ENCODE measurements around the gene MFAP5. TPM values are rescaled to one million over a fixed set of nuclear protein-coding genes. Genes with fewer than 3 reads are reported as not detected.

Gene MFAP5
- total RNA-seq, 1 experiment from 2014 or later: 18.9 TPM

DNA sequence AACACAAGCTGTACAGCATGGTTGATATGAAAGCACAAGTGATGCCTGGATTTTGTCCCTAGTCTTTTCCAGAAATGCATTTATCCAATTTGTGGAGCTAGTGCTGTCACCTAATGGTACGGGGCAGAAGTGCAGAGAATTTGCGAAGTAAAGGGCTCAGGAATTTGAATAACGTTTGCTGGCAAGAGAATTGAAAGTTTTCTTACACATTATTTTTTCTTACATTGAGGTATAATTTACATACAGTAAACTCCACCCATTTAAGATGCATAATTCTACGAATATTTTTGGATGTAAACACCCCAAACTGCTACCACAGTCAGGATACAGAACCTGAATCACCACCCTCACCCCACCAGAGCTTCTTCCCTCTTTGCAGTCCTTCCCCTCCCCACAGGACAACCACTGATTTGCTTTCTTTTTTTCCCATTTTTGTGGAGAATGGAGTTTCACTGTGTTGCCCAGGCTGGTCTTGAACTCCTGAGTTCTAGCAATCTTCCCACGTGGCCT lies 53.5 kb downstream of the MFAP5 start:
- intact Hi-C loops (cut with micrococcal nuclease; ENCODE audit: unreplicated experiment): loop anchor here (1.0 kb wide), 1 partner anchor 65 kb away; no protein-coding TSS in a partner anchor
- peaks cover 8% of the 10 kb centered on the region; the same call in 1 of the 2 replicates for H3K27me3 ChIP-seq (ENCODE audit: insufficient read depth, low read depth)
- H4K20me1 ChIP-seq (ENCODE audit: insufficient read depth): no peaks in the 10 kb centered on the region
- ChIA-PET POLR2A (ENCODE audit: unreplicated experiment) (interaction anchor here (0.6 to 0.7 kb wide), 2 partner anchors 62 to 308 kb away, joined by 4 to 5 read pairs; no protein-coding TSS in a partner anchor), CTCF (interaction anchor here (0.6 to 2.3 kb wide), 2 partner anchors 65 to 1108 kb away, joined by 4 to 14 read pairs; no protein-coding TSS in a partner anchor)
- no TSS peak for BruUV-seq (replicated peaks)
- peak overlapping the region; percentile 57 for H3K4me2 ChIP-seq
- no peaks in the 10 kb centered on the region for H3F3A ChIP-seq (ENCODE audit: insufficient read depth, low read depth)
- peak overlapping the region; percentile 28; the same call in 1 of the 2 replicates for H3K4me3 ChIP-seq
- no peaks in the 10 kb centered on the region for H3K9me3 ChIP-seq (ENCODE audit: insufficient read depth, low read depth)
- no peak overlapping the region for H2AFZ ChIP-seq
- no peaks in the 10 kb centered on the region for H3K4me1 ChIP-seq (replicated peaks; ENCODE audit: insufficient read depth)
- DNase-seq: peak in 1 of 2 experiments; percentile 33
- H3K79me2 ChIP-seq (ENCODE audit: low read depth): no peaks in the 10 kb centered on the region
- no peak for TF ChIP-seq EZH2 (IDR thresholded peaks at IDR 0.05; ENCODE audit: low read depth)
- TF ChIP-seq, protein P1, sequence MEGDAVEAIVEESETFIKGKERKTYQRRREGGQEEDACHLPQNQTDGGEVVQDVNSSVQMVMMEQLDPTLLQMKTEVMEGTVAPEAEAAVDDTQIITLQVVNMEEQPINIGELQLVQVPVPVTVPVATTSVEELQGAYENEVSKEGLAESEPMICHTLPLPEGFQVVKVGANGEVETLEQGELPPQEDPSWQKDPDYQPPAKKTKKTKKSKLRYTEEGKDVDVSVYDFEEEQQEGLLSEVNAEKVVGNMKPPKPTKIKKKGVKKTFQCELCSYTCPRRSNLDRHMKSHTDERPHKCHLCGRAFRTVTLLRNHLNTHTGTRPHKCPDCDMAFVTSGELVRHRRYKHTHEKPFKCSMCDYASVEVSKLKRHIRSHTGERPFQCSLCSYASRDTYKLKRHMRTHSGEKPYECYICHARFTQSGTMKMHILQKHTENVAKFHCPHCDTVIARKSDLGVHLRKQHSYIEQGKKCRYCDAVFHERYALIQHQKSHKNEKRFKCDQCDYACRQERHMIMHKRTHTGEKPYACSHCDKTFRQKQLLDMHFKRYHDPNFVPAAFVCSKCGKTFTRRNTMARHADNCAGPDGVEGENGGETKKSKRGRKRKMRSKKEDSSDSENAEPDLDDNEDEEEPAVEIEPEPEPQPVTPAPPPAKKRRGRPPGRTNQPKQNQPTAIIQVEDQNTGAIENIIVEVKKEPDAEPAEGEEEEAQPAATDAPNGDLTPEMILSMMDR (conservative IDR thresholded peaks at IDR 0.05): peak; percentile 80
- H3K27ac ChIP-seq: no peak overlapping the region
- H3K9me2 ChIP-seq (ENCODE audit: insufficient read depth): no peaks in the 10 kb centered on the region
- no peaks in the 10 kb centered on the region for H3K36me3 ChIP-seq (ENCODE audit: low read depth)

DNA sequence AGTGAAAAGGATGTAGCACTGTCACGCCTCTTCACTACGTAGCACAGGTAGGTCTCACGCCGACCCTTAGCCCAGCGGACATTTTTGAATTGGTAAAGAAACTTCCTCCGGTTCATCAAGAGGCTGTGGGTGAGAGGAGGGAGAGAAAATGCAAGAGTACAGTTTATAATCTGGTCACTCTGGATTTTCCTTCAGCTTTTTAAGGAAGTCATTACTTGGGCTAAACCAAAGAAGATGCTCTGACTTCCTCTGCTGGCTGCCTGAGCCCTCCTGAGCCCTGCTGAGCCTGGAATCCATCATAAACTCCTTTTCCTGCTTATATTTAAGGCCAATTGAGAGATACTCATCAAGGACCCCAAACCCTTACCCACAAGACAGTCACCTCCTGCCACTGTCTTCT lies 55.7 kb downstream of the MFAP5 start:
- Histone ChIP-seq H3K9me3 (ENCODE audit: insufficient read depth, low read depth) (no peaks in the 10 kb centered on the region), H3K36me3 (ENCODE audit: low read depth) (no peaks in the 10 kb centered on the region), H3K9me2 (ENCODE audit: insufficient read depth) (no peaks in the 10 kb centered on the region), H3K4me1 (replicated peaks; ENCODE audit: insufficient read depth) (no peaks in the 10 kb centered on the region), H3K79me2 (ENCODE audit: low read depth) (no peaks in the 10 kb centered on the region), H4K20me1 (ENCODE audit: insufficient read depth) (no peaks in the 10 kb centered on the region), H3K27ac (no peak overlapping the region), H3K27me3 (ENCODE audit: insufficient read depth, low read depth) (peaks cover 13% of the 10 kb centered on the region; the same call in 1 of the 2 replicates), H2AFZ (no peak overlapping the region), H3K4me3 (no peak overlapping the region), H3K4me2 (no peak overlapping the region), H3F3A (ENCODE audit: insufficient read depth, low read depth) (no peaks in the 10 kb centered on the region)
- TF ChIP-seq, protein P1 (conservative IDR thresholded peaks at IDR 0.05): no peak
- no peak for TF ChIP-seq EZH2 (IDR thresholded peaks at IDR 0.05; ENCODE audit: low read depth)
- no TSS peak for BruUV-seq (replicated peaks)
- DNase-seq: no peak
- intact Hi-C loops (cut with micrococcal nuclease; ENCODE audit: unreplicated experiment): no loop called here
- ChIA-PET CTCF (no interaction called here), POLR2A (ENCODE audit: unreplicated experiment) (interaction anchor here (0.7 kb wide), 1 partner anchor 444 kb away, joined by 4 read pairs; no protein-coding TSS in a partner anchor)

DNA sequence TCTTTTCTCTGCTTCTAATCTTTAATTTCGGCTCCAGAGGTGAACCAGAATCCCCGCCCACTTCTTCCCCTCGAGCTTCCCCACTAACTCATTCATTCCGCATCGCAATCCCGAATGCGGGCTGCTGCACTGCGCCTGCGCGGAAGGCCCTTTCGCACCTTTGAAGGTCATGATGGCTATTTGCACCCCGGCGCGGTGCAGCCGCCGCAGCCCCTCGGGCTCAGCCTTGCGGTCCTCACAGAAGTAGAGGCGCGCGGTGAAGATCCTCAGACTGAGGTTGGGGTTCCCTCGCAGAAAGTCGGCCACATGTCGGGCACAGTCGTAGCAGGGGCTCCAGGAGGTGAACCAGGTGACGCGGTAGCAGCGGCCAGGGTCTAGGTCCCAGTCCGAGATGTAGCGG lies 57.6 kb downstream of the MFAP5 start:
- no peak for DNase-seq
- Histone ChIP-seq H2AFZ (no peak overlapping the region), H4K20me1 (ENCODE audit: insufficient read depth) (no peaks in the 10 kb centered on the region), H3K4me1 (replicated peaks; ENCODE audit: insufficient read depth) (no peaks in the 10 kb centered on the region), H3F3A (ENCODE audit: insufficient read depth, low read depth) (no peaks in the 10 kb centered on the region), H3K27ac (no peak overlapping the region), H3K9me2 (ENCODE audit: insufficient read depth) (no peaks in the 10 kb centered on the region), H3K4me2 (no peak overlapping the region), H3K27me3 (ENCODE audit: insufficient read depth, low read depth) (peaks cover 13% of the 10 kb centered on the region; the same call in 1 of the 2 replicates), H3K36me3 (ENCODE audit: low read depth) (no peaks in the 10 kb centered on the region), H3K9me3 (ENCODE audit: insufficient read depth, low read depth) (no peaks in the 10 kb centered on the region), H3K4me3 (no peak overlapping the region), H3K79me2 (ENCODE audit: low read depth) (no peaks in the 10 kb centered on the region)
- CTCF ChIA-PET: no interaction called here
- no TSS peak for BruUV-seq (replicated peaks)
- POLR2A ChIA-PET (ENCODE audit: unreplicated experiment): no interaction called here
- intact Hi-C loops (cut with micrococcal nuclease; ENCODE audit: unreplicated experiment): no loop called here
- TF ChIP-seq, protein P1 (conservative IDR thresholded peaks at IDR 0.05): no peak
- TF ChIP-seq EZH2 (IDR thresholded peaks at IDR 0.05; ENCODE audit: low read depth): no peak

Measured in PC-9 (cell line).